Ishikawa (cell line): ENCODE measurements around the gene CD4.

Experiments
- CEBPB ChIP-seq: IDR thresholded peaks from 2 replicates; pipeline ENCODE4 v1.6.1; 2012
- CREB1 ChIP-seq: IDR thresholded peaks from 2 replicates; pipeline ENCODE4 v1.6.1; 2012; ENCODE audit warnings: low read depth
- EGR1 ChIP-seq: IDR thresholded peaks from 2 replicates; pipeline ENCODE4 v1.6.1; 2012
- EP300 ChIP-seq: IDR thresholded peaks from 2 replicates; pipeline ENCODE4 v1.6.1; 2012; ENCODE audit warnings: borderline replicate concordance
- FOXM1 ChIP-seq: IDR thresholded peaks from 2 replicates; pipeline ENCODE4 v1.6.1; 2012; ENCODE audit warnings: low read depth, borderline replicate concordance
- MAX ChIP-seq: IDR thresholded peaks from 2 replicates; pipeline ENCODE4 v1.6.1; 2012
- NFIC ChIP-seq: IDR thresholded peaks from 2 replicates; pipeline ENCODE4 v1.6.1; 2012
- RAD21 ChIP-seq: IDR thresholded peaks from 2 replicates; pipeline ENCODE4 v1.6.1; 2012; ENCODE audit warnings: low read depth
- REST ChIP-seq: IDR thresholded peaks from 2 replicates; pipeline ENCODE4 v1.6.1; 2012; ENCODE audit warnings: low read depth, mild to moderate bottlenecking
- TAF1 ChIP-seq: IDR thresholded peaks from 2 replicates; pipeline ENCODE4 v1.6.1; 2012; ENCODE audit warnings: low read depth, mild to moderate bottlenecking
- TCF12 ChIP-seq: IDR thresholded peaks from 2 replicates; pipeline ENCODE4 v1.6.1; 2012; ENCODE audit warnings: low read depth
- TEAD4 ChIP-seq: IDR thresholded peaks from 2 replicates; pipeline ENCODE4 v1.6.1; 2012
- USF1 ChIP-seq: IDR thresholded peaks from 2 replicates; pipeline ENCODE4 v1.6.1; 2012
- YY1 ChIP-seq: IDR thresholded peaks from 2 replicates; pipeline ENCODE4 v1.6.1; 2012; ENCODE audit warnings: low read depth
- ZBTB7A ChIP-seq: IDR thresholded peaks from 2 replicates; pipeline ENCODE4 v1.6.1; 2012; ENCODE audit warnings: low read depth

Gene CD4

GRCh38 chr12:6792522-6793201 is 3.3 kb downstream of the CD4 start:
- TF ChIP-seq EGR1 = no peak
- TF ChIP-seq USF1 = no peak
- TF ChIP-seq NFIC = no peak
- no peak for TF ChIP-seq TAF1
- TF ChIP-seq CREB1 = no peak
- TF ChIP-seq YY1 = no peak
- no peak for TF ChIP-seq REST
- no peak for TF ChIP-seq TCF12
- TF ChIP-seq EP300 = no peak
- no peak for TF ChIP-seq CEBPB
- TF ChIP-seq MAX = no peak
- TF ChIP-seq ZBTB7A = no peak
- TF ChIP-seq RAD21 = no peak
- TF ChIP-seq FOXM1 = no peak
- no peak for TF ChIP-seq TEAD4

GRCh38 chr12:6795088-6795487 is 5.8 kb downstream of the CD4 start:
- no peak for TF ChIP-seq CREB1
- no peak for TF ChIP-seq NFIC
- TF ChIP-seq REST = no peak
- no peak for TF ChIP-seq CEBPB
- TF ChIP-seq RAD21 = no peak
- TF ChIP-seq EGR1 = no peak
- TF ChIP-seq ZBTB7A = no peak

- no peak for TF ChIP-seq YY1
- TF ChIP-seq REST = no peak
These were observed 7.2 kb downstream of the CD4 start for GRCh38 chr12:6796576-6796975.

GRCh38 chr12:6799147-6799546 is 9.8 kb downstream of the CD4 start:
- TF ChIP-seq EGR1 (no peak), REST (no peak), NFIC (no peak), MAX (no peak), EP300 (no peak), ZBTB7A (no peak), CEBPB (no peak), TEAD4 (no peak), FOXM1 (no peak), TCF12 (no peak), TAF1 (no peak), CREB1 (no peak)
